GM21723 (cell line): ENCODE results near the gene HTR4.
"Not testable (repeated sequence)": the region's sequence is repeated elsewhere in the genome, so short reads cannot be mapped to it uniquely, and the experiment has no call there.

Experiments used
- ATAC-seq: cut with Tn5 transposase; IDR thresholded peaks from one replicate; pipeline ENCODE4 v1.9.1; 2021; ENCODE audit warnings: mild to moderate bottlenecking, moderate library complexity; ENCODE audit not compliant: unreplicated experiment

Gene HTR4

DNA sequence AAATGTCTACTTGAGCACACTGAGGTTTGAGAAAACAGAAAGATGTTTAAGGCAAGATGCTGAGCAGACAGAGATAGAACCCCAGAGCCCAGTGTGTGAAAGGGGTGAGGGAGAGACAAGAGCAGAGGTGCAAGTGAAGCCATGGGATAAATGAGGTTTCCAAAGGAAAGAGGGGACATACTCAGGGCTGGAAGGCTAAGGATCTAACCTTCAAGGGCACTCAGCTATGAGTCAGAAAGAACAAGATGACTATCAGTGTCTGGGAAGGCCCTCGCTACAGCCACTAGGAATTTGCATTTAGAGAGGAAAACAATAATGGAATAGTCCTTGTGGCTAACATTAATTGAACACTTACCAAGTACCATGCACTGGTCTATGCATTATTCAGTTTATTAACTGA, 113.7 kb downstream of the HTR4 start:
- ATAC-seq: no peak

DNA sequence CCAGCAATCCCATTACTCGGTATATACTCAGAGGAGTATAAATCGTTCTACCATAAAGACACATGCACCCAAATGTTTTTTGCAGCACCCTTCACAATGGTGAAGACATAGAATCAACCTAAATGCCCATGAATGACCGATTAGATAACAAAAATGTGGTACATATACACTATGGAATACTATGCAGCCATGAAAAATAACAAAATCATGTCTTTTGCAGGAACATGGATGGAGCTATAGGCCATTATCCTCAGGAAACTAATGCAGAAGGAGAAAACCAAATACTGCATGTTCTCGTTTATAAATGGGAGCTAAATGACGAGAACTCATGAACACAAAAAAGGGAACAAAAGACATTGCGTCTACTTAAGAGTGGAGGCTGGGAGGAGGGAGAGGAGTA, 114.5 kb downstream of the HTR4 start:
- ATAC-seq: no peak

DNA sequence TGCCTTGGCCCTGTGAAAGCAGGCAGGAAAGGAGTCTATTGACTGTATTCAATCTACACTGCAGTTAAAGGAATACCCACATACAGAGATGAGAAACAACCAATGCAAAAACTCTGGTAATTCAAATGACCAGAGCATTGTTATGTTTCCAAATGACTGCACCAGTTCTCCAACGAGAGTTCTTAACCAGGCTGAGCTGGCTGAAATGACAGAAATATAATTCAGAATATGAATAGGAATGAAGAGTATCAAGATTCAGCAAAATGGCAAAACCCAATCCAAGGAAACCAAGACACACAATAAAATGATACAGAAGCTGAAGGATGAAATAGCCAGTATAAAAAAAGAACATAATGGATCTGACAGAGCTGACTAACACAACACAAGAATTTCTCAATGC, 119.1 kb downstream of the HTR4 start:
- ATAC-seq: no peak

DNA sequence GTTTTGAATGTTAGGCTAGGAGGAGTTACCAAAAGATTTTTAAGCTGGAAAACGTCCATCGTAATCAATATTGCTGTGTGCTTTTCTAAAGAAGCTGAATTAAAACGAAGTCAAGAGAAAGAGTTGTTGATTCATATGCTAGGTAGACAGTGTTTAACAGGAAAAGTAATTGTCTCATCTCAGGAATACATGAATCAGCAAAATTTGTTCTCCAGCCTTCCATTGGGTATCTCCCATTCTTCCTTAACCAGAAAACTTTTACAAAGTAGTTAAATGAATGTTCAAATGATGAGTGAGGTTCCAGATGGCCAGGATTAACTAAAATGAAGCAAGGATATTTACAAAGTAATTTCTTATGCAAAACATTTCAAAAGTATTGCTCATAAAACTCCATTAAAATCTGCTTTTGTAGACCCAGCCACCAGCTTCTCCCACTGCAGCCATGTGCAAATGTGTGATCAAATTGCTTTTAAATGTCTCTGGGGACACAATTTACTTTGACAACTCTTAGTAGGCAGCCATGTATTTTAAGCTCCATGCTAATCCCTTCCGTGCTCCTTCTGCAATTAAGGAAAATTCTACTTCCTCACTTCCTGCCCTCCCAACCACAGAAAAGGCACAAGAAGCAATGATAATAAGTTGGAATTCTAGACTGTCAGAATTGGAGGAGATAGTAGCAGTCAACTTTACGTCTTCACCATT, 121.2 kb downstream of the HTR4 start:
- no peak for ATAC-seq

DNA sequence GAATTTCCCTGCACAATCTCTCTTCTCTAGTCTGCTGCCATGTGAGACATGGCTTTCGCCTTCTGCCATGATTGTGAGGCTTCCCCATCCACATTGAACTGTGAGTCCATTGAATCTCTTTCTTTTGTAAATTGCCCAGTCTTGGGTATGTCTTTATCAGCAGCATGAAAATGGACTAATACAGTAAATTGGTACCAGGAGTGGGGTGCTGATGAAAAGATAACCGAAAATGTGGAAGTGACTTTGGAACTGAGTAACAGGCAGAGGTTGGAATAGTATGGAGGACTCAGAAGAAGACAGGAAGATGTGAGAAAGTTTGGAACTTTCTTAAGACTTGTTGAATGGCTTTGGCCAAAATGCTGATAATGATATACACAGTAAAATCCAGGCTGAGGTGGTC, 124.9 kb downstream of the HTR4 start:
- not testable (repeated sequence) for ATAC-seq

GRCh38 chr5:148524721-148525120, 129.6 kb downstream of the HTR4 start:
- no peak for ATAC-seq

- no peak for ATAC-seq
Observed at GRCh38 chr5:148523139-148523538, 131.2 kb downstream of the HTR4 start.

GRCh38 chr5:148515460-148515859, 138.9 kb downstream of the HTR4 start:
- ATAC-seq: no peak

GRCh38 chr5:148514344-148514743, 140.0 kb downstream of the HTR4 start:
- no peak for ATAC-seq

DNA sequence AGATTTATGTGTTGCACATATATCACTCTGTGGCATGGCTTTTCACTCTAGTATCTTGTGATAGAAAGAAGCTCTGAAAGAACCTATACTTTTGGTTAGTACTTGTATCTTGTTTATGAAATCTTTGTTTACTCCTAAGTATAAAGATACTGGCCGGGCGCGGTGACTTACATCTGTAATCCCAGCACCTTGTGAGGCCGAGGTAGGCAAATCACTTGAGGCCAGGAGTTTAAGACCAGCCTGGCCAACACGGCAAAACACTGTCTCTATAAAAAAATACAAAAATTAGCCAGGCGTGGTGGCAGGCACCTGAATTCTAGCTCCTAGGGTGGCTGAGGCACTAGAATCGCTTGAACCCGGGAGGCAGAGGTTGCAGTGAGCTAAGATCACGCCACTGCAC, 141.8 kb downstream of the HTR4 start:
- no peak for ATAC-seq

GRCh38 chr5:148511810-148512347, 142.4 kb downstream of the HTR4 start:
- ATAC-seq: peak; percentile 90

- no peak for ATAC-seq
Observed at GRCh38 chr5:148509893-148510292, 144.4 kb downstream of the HTR4 start.

DNA sequence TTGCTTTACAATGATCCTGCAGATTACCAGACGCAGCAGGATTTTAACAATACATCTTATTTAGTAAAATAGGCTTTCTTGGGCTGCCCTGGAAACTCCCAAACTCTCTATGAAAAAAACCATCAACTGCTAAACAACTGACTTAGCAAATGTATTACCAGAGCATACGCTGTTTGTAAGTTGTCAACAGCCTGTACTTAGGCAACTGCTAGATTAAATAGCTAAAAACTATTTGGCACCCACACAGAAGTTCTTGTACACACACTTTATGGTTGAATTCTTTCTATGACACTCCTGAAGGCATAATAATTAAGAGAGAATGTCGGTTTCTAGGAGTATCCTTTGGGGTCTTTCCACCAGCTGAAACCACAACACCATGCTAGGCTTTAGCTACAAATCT, 146.7 kb downstream of the HTR4 start:
- no peak for ATAC-seq

- ATAC-seq: no peak
Observed at GRCh38 chr5:148499452-148499851, 154.9 kb downstream of the HTR4 start.

- no peak for ATAC-seq
Observed at GRCh38 chr5:148497757-148498156, 156.6 kb downstream of the HTR4 start.

- no peak for ATAC-seq
Observed at GRCh38 chr5:148492351-148492750, 162.0 kb downstream of the HTR4 start.

DNA sequence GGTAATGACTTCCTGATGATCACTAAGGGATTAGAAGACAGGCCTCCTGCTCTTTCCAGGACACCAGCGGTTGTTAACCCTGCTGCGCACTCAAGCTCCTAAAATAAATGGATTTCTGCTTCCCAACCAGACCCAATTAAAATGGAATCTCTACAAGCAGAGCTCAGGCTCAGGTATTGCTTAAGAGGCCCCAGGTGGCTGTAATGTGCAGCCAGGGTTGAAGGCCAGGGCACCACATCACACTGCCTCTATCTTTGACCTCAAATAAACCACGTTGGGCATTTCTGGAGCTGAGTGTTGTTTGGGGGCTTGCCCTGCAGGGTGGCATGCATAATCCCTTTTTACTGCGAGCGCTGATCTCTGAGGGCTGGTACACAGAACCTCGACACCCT, 162.5 kb downstream of the HTR4 start:
- ATAC-seq: no peak

DNA sequence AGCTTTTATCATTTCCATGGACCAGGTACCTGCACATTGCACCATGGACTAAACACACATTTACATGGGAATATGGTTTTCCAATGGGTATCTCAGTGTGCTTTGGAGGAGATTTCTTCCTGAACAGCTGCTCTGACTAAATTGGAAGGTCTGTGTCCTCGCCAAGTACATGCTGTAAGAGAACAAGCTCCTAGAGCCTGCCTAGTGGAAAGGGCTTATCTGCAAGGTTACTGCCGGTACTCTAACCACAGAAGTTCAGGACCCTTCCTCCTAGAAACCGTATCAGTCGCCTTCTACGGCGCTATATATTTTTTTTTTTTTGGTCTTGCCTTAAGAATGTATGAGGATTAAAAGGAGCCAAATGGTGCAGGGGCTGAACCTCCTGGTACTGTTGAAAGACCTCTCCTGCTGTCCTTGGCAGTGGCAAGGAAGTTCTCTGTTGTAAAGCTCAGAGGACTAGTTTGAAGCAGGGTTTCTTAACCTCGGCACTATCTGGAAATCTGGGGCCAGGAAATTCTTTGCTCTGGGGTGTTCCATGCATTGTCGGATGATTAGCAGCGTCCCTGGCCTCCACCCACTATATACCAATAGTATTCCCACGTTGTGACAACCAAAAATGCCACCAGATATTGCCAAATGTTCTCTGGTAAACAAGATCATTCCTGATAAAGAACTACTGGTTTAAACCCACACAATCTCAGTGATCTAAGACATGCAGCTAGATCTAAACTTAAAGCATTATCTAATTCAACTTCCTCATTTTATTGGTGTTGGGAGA, 163.1 kb downstream of the HTR4 start:
- no peak for ATAC-seq

- no peak for ATAC-seq
Observed at GRCh38 chr5:148488757-148489156, 165.6 kb downstream of the HTR4 start.

- no peak for ATAC-seq
Observed at GRCh38 chr5:148486456-148486855, 167.9 kb downstream of the HTR4 start.

DNA sequence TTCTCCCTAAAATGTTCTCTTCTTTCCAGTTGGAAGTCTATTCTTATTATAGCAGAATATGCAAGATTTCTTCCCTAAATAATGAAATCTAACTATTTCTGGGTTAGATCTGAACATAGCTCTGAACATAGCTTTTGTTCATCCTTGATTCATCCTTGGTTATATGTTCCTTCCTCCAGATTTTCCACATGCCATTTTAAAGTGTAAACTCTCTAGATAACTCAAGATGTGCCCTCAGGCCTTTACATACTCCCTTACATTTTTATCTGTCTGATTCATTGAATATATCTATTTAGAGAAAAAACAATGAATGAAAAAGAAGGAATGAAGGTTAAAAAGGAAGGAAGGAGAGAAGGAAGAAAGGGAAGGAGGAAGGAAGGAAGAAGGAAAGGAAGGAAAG, 169.7 kb downstream of the HTR4 start:
- no peak for ATAC-seq

GRCh38 chr5:148483750-148484149, 170.6 kb downstream of the HTR4 start:
- no peak for ATAC-seq
